Measurements from ENCODE around the gene TRIM65. TPM values are rescaled to one million over a fixed set of nuclear protein-coding genes. Genes with fewer than 3 reads are reported as not detected.

TRIM65 gene
- total and polyA plus RNA-seq, 8 donors = 8.1 to 26.6 (median 10.6) TPM; not detected in 1

DNA sequence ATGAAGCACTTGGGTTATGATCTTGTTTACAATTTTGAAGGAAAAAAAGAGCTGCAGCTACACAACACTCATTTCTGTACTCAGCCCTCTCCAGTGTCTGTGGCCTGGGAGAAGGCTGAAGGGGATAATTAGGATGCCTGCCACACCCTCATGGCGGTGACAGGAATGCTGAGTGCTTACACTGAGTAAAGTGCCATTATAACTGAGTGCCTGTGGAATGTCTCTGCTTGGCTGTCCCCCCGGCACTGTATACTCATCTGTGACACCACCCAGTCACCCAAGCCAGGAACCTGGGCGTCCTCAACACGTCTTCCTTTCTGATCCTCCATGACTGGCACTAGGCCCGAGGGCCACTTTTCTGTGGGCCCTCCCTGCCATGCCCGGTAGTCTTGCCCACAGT, 11.4 kb upstream of the TRIM65 start:
- no peak overlapping the region for H3K27ac ChIP-seq
- WGBS, 5 donors = 66 to 89% (median 71%) methylated on average over 6 of the region's 6 CpGs
- TF ChIP-seq, protein P1, sequence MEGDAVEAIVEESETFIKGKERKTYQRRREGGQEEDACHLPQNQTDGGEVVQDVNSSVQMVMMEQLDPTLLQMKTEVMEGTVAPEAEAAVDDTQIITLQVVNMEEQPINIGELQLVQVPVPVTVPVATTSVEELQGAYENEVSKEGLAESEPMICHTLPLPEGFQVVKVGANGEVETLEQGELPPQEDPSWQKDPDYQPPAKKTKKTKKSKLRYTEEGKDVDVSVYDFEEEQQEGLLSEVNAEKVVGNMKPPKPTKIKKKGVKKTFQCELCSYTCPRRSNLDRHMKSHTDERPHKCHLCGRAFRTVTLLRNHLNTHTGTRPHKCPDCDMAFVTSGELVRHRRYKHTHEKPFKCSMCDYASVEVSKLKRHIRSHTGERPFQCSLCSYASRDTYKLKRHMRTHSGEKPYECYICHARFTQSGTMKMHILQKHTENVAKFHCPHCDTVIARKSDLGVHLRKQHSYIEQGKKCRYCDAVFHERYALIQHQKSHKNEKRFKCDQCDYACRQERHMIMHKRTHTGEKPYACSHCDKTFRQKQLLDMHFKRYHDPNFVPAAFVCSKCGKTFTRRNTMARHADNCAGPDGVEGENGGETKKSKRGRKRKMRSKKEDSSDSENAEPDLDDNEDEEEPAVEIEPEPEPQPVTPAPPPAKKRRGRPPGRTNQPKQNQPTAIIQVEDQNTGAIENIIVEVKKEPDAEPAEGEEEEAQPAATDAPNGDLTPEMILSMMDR (IDR thresholded peaks at IDR 0.05) = no peak
- TF ChIP-seq POLR2AphosphoS5 (IDR thresholded peaks at IDR 0.05) = no peak

DNA sequence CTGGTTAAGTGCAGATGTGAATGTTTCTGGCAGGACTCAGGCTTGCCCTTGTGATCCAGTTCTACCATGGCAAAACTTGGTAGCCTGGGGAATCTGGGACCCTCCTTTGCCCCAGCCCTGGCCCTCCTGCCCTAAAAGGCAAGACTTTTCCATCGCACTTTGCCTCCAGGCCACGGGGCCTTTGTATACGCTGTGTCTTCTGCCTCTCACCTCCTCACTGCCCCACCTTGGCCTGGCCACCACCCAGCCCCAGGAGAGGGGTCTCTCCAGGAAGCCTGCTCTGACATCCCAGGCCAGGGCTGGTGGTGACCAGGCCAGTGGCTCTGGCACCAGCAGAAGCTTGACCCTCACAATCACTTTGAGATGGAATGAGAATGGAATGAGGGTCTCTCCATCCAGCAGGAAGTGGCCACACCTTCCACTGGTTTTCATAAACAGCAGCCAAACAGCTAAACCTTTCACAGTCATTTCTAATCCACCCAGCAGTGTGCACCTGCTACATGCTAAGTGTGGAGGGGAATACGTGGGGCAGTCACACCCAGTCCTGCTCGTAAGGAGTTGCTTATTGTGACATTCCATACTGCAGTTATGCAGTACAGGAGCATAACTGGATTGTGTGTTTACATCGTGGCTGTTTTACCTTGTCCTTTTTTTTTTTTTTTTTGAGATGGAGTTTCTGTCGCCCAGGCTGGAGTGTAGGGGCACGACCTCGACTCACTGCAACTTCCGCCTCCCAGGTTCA, 9.6 kb upstream of the TRIM65 start:
- Histone ChIP-seq H3K9me3 (no peaks in the 10 kb centered on the region), H3K27ac (peak overlapping the region in 4 of 5 donors; percentile 10 to 95 (median 92)), H3K36me3 (peaks cover 18 to 23% (median 21%) of the 10 kb centered on the region in 4 donors), H3K4me1 (peaks cover 19 to 46% (median 35%) of the 10 kb centered on the region in 4 donors), H3K4me3 (no peak overlapping the region), H3K27me3 (no peaks in the 10 kb centered on the region)
- DNase-seq = no peak
- intact Hi-C loops (cut with DNase I; ENCODE audit: low total_unique reads) = loop anchor here (5.0 kb wide), 1 partner anchor 96 kb away; the partner anchor contains the start of gene CDK3
- WGBS, 5 donors = 79 to 86% (median 83%) methylated on average over 10 of the region's 10 CpGs
- TF ChIP-seq EP300 (IDR thresholded peaks at IDR 0.05) (no peak), POLR2A (IDR thresholded peaks at IDR 0.05) (no peak), POLR2AphosphoS5 (IDR thresholded peaks at IDR 0.05) (no peak)
- TF ChIP-seq, protein P1 (IDR thresholded peaks at IDR 0.05) = no peak

More for the DNA sequence above, 11.4 kb upstream of the TRIM65 start:
- Histone ChIP-seq H3K36me3 (peaks cover under 1 to 17% (median 7%) of the 10 kb centered on the region in 4 donors), H3K27me3 (no peaks in the 10 kb centered on the region), H3K4me3 (no peak overlapping the region), H3K9me3 (no peaks in the 10 kb centered on the region), H3K4me1 (peaks cover 19 to 46% (median 37%) of the 10 kb centered on the region in 4 donors)
- no peak for DNase-seq
- intact Hi-C loops (cut with DNase I; ENCODE audit: low total_unique reads) = loop anchor here (5.0 kb wide), 1 partner anchor 94 kb away; the partner anchor contains the start of gene CDK3

DNA sequence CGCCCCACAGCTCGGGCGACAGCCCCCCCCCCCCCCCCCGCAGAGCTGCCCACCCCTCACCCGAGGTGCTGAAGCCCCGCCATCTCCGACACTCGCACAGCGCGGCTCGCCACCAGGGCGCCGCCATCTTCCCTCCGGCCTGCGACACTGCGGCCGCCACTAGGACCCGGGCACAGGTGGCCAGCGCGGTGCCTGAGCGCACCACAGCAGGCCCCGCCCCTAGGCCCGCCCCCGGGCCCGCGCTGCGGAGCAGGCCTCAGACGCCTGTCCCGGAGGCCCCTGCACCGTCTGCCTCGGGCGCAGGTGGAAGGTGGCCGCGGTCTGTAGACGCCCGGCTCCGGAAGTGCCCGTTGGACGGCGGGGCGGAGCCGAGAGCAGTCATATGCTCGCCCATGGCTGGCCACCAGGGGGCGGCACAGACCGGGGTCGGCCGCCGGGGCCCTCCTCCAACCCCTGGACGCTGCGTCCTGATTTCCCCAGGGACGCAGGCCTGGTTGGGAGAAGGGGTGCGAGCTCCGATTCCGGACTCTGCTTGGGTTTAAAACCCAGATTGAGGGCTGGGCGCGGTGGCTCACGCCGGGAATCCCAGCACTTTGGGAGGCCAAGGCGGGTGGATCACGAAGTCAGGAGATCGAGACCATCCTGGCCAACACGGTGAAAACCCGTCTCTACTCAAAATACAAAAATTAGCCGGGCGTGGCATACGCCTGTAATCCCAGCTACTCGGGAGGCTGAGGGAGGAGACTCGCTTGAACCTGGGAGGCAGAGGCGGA, 8.2 kb upstream of the TRIM65 start, which contains the start of gene MRPL38:
MRPL38 (minus strand) TSS at position 136 of the 773 bp plus-strand sequence; CDS start at position 127, 9 bp downstream.
- Histone ChIP-seq H3K27me3 (no peaks in the 10 kb centered on the region), H3K27ac (peak within 1 kb of the TSS; percentile 87 to 95 (median 92)), H3K4me1 (peaks cover 15 to 33% (median 24%) of the 10 kb centered on the region in 4 donors), H3K9me3 (no peaks in the 10 kb centered on the region), H3K36me3 (peaks cover 30 to 34% (median 34%) of the 10 kb centered on the region in 4 donors), H3K4me3 (peak within 1 kb of the TSS; percentile 85 to 91 (median 89))
- 1 to 6% (median 2%) methylated on average over 18 to 68 of the region's 69 CpGs for WGBS, 5 donors
- peak; percentile 97 to 98 for DNase-seq
- TF ChIP-seq, protein P1 (IDR thresholded peaks at IDR 0.05) = peak in 6 of 7 experiments; percentile 90 to 100 (median 99)
- TF ChIP-seq EP300 (IDR thresholded peaks at IDR 0.05) (no peak), POLR2AphosphoS5 (IDR thresholded peaks at IDR 0.05) (peak; percentile 83 to 92 (median 83)), POLR2A (IDR thresholded peaks at IDR 0.05) (peak in 1 of 4 donors; percentile 12)
- intact Hi-C loops (cut with DNase I; ENCODE audit: low total_unique reads) = loop anchor here (5.0 kb wide), 1 partner anchor 97 kb away; the partner anchor contains the start of gene CDK3

DNA sequence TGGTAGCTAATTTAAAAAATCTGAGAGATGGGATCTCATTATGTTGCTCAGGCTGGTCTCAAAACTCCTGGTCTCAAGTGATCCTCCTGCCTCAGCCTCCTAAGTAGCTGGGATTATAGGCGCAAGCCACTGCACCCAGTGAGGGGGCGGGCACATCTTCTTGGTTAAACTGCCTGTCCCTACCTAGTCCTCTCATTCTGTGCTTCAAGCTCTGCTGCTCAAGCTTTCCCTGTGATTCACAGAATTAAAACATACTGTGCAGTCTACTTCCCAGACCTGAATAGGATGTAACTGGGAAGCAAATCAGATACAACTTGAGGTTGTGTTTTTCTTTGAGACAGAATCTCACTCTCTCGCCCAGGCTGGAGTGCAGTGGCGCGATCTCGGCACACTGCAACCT, 5.7 kb upstream of the TRIM65 start:
- WGBS, 5 donors = 81 to 97% (median 95%) methylated on average over 6 of the region's 6 CpGs
- H3K4me3 ChIP-seq = no peak overlapping the region
- no peak overlapping the region for H3K27ac ChIP-seq
- DNase-seq = no peak
- peaks cover 43 to 59% (median 57%) of the 10 kb centered on the region in 4 donors for H3K36me3 ChIP-seq
- peaks cover 12 to 38% (median 30%) of the 10 kb centered on the region in 4 donors for H3K4me1 ChIP-seq
- TF ChIP-seq POLR2A (IDR thresholded peaks at IDR 0.05) = no peak
- no peak for TF ChIP-seq POLR2AphosphoS5 (IDR thresholded peaks at IDR 0.05)
- TF ChIP-seq EP300 (IDR thresholded peaks at IDR 0.05) = no peak
- TF ChIP-seq, protein P1 (IDR thresholded peaks at IDR 0.05) = no peak
- no peaks in the 10 kb centered on the region for H3K27me3 ChIP-seq
- intact Hi-C loops (cut with DNase I; ENCODE audit: low total_unique reads) = no loop called here
- no peaks in the 10 kb centered on the region for H3K9me3 ChIP-seq
